Stimulated activated CD8-positive, alpha-beta memory T cell treated with anti-CD3 and anti-CD28 coated beads, Interleukin-4, amount 100 ng/mL, for 1 hour (primary cell): Measurements from ENCODE around the gene ZNF337.
"Not testable (repeated sequence)": the region's sequence is repeated elsewhere in the genome, so short reads cannot be mapped to it uniquely, and the experiment has no call there.

Experiments
- DNase-seq, 2 donors: peaks; one replicate each; pipeline ENCODE4 v3.0.0-alpha.2; 2020; ENCODE audit warnings: low read depth in 2 of 2, low spot score in 1 of 2

Gene ZNF337

GRCh38 chr20:25630615-25631014 lies 66.0 kb downstream of the ZNF337 start:
- not testable (repeated sequence) for DNase-seq

- DNase-seq = no peak
Measured at GRCh38 chr20:25629816-25630499, 66.7 kb downstream of the ZNF337 start.

GRCh38 chr20:25626779-25627178 lies 69.9 kb downstream of the ZNF337 start:
- DNase-seq = no peak

- no peak for DNase-seq
Measured at GRCh38 chr20:25624500-25624939, 72.1 kb downstream of the ZNF337 start.
